ENCODE measurements around the gene LPCAT2. TPM values are rescaled to one million over a fixed set of nuclear protein-coding genes. Genes with fewer than 3 reads are reported as not detected.

The LPCAT2 gene
- total RNA-seq, 4 donors from 2014 or later, result 16.9 to 36.9 (median 25.4) TPM

- H3K4me3 ChIP-seq (ENCODE audit: low read depth, poor library complexity, severe bottlenecking), result no peak overlapping the region
- no peak for TF ChIP-seq POLR2A (IDR thresholded peaks at IDR 0.05)
- no peak for TF ChIP-seq CTCF (IDR thresholded peaks at IDR 0.05)
- intact Hi-C loops (cut with DNase I; ENCODE audit: low total_unique reads), result no loop called here
- 72 to 74% methylated on average over 1 of the region's 1 CpG for WGBS, 2 donors
- DNase-seq (ENCODE audit: low spot score in 2 of 2), result no peak
Measured at GRCh38 chr16:55565086-55565485, 56.2 kb downstream of the LPCAT2 start.

DNA sequence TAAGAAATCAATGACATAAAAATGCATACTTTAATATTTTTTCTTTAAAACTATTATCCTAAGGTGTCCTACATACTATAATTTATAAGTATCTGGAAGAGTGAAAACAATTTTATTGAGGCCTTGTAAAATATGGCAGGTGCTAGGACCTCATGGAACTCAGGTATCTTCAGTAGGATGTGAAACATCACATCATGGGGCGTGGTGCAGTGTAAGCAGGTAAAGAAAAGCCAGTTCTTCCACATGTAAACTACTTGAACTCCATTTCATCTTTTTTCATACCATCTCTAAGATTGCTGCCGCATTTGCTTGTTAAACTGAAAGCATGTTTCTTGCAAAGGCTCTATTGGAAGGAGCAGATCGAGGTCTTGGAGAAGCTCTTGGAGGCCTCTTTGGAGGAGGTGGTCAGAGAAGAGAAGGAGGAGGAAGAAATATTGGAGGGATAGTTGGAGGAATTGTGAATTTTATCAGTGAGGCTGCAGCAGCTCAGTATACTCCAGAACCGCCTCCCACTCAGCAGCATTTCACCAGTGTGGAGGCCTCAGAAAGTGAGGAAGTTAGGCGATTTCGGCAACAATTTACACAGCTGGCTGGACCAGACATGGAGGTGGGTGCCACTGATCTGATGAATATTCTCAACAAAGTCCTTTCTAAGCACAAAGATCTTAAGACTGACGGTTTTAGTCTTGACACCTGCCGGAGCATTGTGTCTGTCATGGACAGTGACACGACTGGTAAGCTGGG lies 57.7 kb downstream of the LPCAT2 start, which contains the start of gene CAPNS2:
CAPNS2 (plus strand) TSS at position 253 of the 744 bp plus-strand sequence; CDS start at position 326, 73 bp downstream.
- intact Hi-C loops (cut with DNase I; ENCODE audit: low total_unique reads), result no loop called here
- no peak for DNase-seq (ENCODE audit: low spot score in 2 of 2)
- peak within 1 kb of the TSS; percentile 20 for H3K4me3 ChIP-seq (ENCODE audit: low read depth, poor library complexity, severe bottlenecking)
- TF ChIP-seq CTCF (IDR thresholded peaks at IDR 0.05) (no peak), POLR2A (IDR thresholded peaks at IDR 0.05) (no peak)
- 55 to 60% methylated on average over 9 of the region's 9 CpGs for WGBS, 2 donors

- peak overlapping the region; percentile 20 for H3K4me3 ChIP-seq (ENCODE audit: low read depth, poor library complexity, severe bottlenecking)
- no peak for DNase-seq (ENCODE audit: low spot score in 2 of 2)
- intact Hi-C loops (cut with DNase I; ENCODE audit: low total_unique reads), result no loop called here
- 49 to 50% methylated on average over 3 of the region's 3 CpGs for WGBS, 2 donors
- TF ChIP-seq POLR2A (IDR thresholded peaks at IDR 0.05) (no peak), CTCF (IDR thresholded peaks at IDR 0.05) (no peak)
Measured at GRCh38 chr16:55567382-55567781, 58.5 kb downstream of the LPCAT2 start.

DNA sequence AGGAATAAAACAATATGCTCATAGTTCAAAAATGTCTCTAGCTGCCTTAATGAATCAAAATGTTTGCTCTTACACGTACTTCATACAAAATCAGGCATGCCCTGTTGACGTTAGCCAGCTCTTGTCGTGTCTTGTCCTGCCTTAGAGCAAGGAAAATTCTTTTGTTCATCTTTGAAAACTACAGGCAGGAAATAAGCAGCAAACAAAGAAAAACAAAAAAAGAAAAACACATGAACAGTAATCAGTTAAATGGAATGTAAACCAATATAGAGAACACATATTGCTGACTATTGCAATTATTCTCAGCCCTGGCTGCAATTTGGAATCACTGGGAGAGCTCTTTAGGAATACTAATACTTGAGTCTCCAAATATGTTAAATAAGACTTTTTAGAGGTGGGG lies 59.3 kb downstream of the LPCAT2 start:
- no peak overlapping the region for H3K4me3 ChIP-seq (ENCODE audit: low read depth, poor library complexity, severe bottlenecking)
- TF ChIP-seq CTCF (IDR thresholded peaks at IDR 0.05), result no peak
- no peak for TF ChIP-seq POLR2A (IDR thresholded peaks at IDR 0.05)
- no peak for DNase-seq (ENCODE audit: low spot score in 2 of 2)
- intact Hi-C loops (cut with DNase I; ENCODE audit: low total_unique reads), result no loop called here
- 40 to 54% methylated on average over 3 of the region's 3 CpGs for WGBS, 2 donors

GRCh38 chr16:55569025-55569424 lies 60.2 kb downstream of the LPCAT2 start:
- no peak for DNase-seq (ENCODE audit: low spot score in 2 of 2)
- WGBS, 2 donors, result 10 to 16% methylated on average over 1 of the region's 1 CpG
- intact Hi-C loops (cut with DNase I; ENCODE audit: low total_unique reads), result no loop called here
- no peak for TF ChIP-seq CTCF (IDR thresholded peaks at IDR 0.05)
- no peak overlapping the region for H3K4me3 ChIP-seq (ENCODE audit: low read depth, poor library complexity, severe bottlenecking)

GRCh38 chr16:55570159-55570558 lies 61.3 kb downstream of the LPCAT2 start:
- TF ChIP-seq POLR2A (IDR thresholded peaks at IDR 0.05) (no peak), CTCF (IDR thresholded peaks at IDR 0.05) (no peak)
- no peak for DNase-seq (ENCODE audit: low spot score in 2 of 2)
- intact Hi-C loops (cut with DNase I; ENCODE audit: low total_unique reads), result no loop called here
- 73 to 81% methylated on average over 5 of the region's 5 CpGs for WGBS, 2 donors
- no peak overlapping the region for H3K4me3 ChIP-seq (ENCODE audit: low read depth, poor library complexity, severe bottlenecking)
